ENCODE results near the gene GLDN.

GRCh38 chr15:51390966-51391422 is 49.5 kb downstream of the GLDN start:
- TF ChIP-seq CTCF (IDR thresholded peaks at IDR 0.05) (no peak), EP300 (IDR thresholded peaks at IDR 0.05) (no peak), POLR2A (IDR thresholded peaks at IDR 0.05) (no peak), POLR2AphosphoS5 (IDR thresholded peaks at IDR 0.05) (no peak)

All from sigmoid colon (tissue), 4 donors.